ENCODE results near the gene KCTD17.

KCTD17 gene

GRCh38 chr22:37098976-37099591 is 47.5 kb downstream of the KCTD17 start:
- Histone ChIP-seq H3K27ac (no peak overlapping the region), H3K4me3 (no peak overlapping the region)
- DNase-seq (ENCODE audit: low spot score): no peak
- no peak for TF ChIP-seq CTCF (IDR thresholded peaks at IDR 0.05)

GRCh38 chr22:37100589-37101127 is 49.1 kb downstream of the KCTD17 start:
- DNase-seq (ENCODE audit: low spot score): no peak
- Histone ChIP-seq H3K4me3 (no peak overlapping the region), H3K27ac (no peak overlapping the region)
- TF ChIP-seq CTCF (IDR thresholded peaks at IDR 0.05): no peak

- no peak overlapping the region for H3K27ac ChIP-seq
- TF ChIP-seq CTCF (IDR thresholded peaks at IDR 0.05): no peak
Measured at GRCh38 chr22:37101311-37102066, 49.9 kb downstream of the KCTD17 start.

GRCh38 chr22:37103151-37103550 is 51.6 kb downstream of the KCTD17 start:
- DNase-seq (ENCODE audit: low spot score): no peak
- TF ChIP-seq CTCF (IDR thresholded peaks at IDR 0.05): no peak
- Histone ChIP-seq H3K4me3 (no peak overlapping the region), H3K27ac (no peak overlapping the region)

More at GRCh38 chr22:37101311-37102066, 49.9 kb downstream of the KCTD17 start:
- no peak overlapping the region for H3K4me3 ChIP-seq
- no peak for DNase-seq (ENCODE audit: low spot score)

- Histone ChIP-seq H3K27ac (no peak overlapping the region), H3K4me3 (no peak overlapping the region)
- DNase-seq (ENCODE audit: low spot score): no peak
- TF ChIP-seq CTCF (IDR thresholded peaks at IDR 0.05): no peak
Measured at GRCh38 chr22:37103656-37104452, 52.3 kb downstream of the KCTD17 start.

GRCh38 chr22:37105154-37105553 is 53.6 kb downstream of the KCTD17 start:
- H3K4me3 ChIP-seq: no peak overlapping the region
- no peak for TF ChIP-seq CTCF (IDR thresholded peaks at IDR 0.05)
- H3K27ac ChIP-seq: no peak overlapping the region
- DNase-seq (ENCODE audit: low spot score): no peak

Measured in coronary artery (tissue), 2 donors.